H9 (cell line): ENCODE results near the gene PHLDA3. TPM values are rescaled to one million over a fixed set of nuclear protein-coding genes. Genes with fewer than 3 reads are reported as not detected.
"Not testable (repeated sequence)": the region's sequence is repeated elsewhere in the genome, so short reads cannot be mapped to it uniquely, and the experiment has no call there.

Experiments used
- DNase-seq: peaks from one replicate; pipeline ENCODE4 v3.0.0-alpha.2; 2017
- H2AFZ ChIP-seq: one replicate; pipeline ENCODE4 v1.6.1; 2013; ENCODE audit warnings: mild to moderate bottlenecking, low read length, control low read depth, moderate library complexity
- H2AK5ac ChIP-seq: 2 replicates; pipeline ENCODE4 v1.6.1; 2013; ENCODE audit warnings: low read length, control low read depth, mixed read lengths; ENCODE audit not compliant: insufficient read length
- H2BK120ac ChIP-seq: one replicate; pipeline ENCODE4 v1.6.1; 2013; ENCODE audit warnings: low read depth, mild to moderate bottlenecking, low read length, control low read depth, inconsistent platforms; ENCODE audit not compliant: poor library complexity, severe bottlenecking
- H2BK12ac ChIP-seq: 2 replicates; pipeline ENCODE4 v1.6.1; 2013; ENCODE audit warnings: low read length, control low read depth, mixed read lengths, low read depth; ENCODE audit not compliant: insufficient read length
- H2BK15ac ChIP-seq: 2 replicates; pipeline ENCODE4 v1.6.1; 2013; ENCODE audit warnings: low read depth, low read length, control low read depth
- H2BK20ac ChIP-seq: one replicate; pipeline ENCODE4 v1.6.1; 2013; ENCODE audit warnings: low read depth, mild to moderate bottlenecking, low read length, control low read depth, inconsistent platforms; ENCODE audit not compliant: poor library complexity, severe bottlenecking
- H2BK5ac ChIP-seq: 2 replicates; pipeline ENCODE4 v1.6.1; 2013; ENCODE audit warnings: low read length, control low read depth, mixed read lengths; ENCODE audit not compliant: insufficient read length
- H3K14ac ChIP-seq: 2 replicates; pipeline ENCODE4 v1.6.1; 2013; ENCODE audit warnings: low read length, control low read depth; ENCODE audit not compliant: insufficient read depth
- H3K18ac ChIP-seq: 2 replicates; pipeline ENCODE4 v1.6.1; 2013; ENCODE audit warnings: low read depth, mild to moderate bottlenecking, mixed read lengths, low read length, control low read depth; ENCODE audit not compliant: insufficient read length
- H3K23ac ChIP-seq: 2 replicates; pipeline ENCODE4 v1.6.1; 2013; ENCODE audit warnings: low read length, control low read depth, mixed read lengths, low read depth; ENCODE audit not compliant: insufficient read length
- H3K23me2 ChIP-seq: 2 replicates; pipeline ENCODE4 v1.6.1; 2013; ENCODE audit warnings: low read depth, mild to moderate bottlenecking, mixed read lengths, low read length, control low read depth; ENCODE audit not compliant: insufficient read length, poor library complexity, severe bottlenecking
- H3K27ac ChIP-seq: 2 replicates; pipeline ENCODE4 v1.5.1; 2013; ENCODE audit warnings: low read length, control low read depth, mixed read lengths, low read depth; ENCODE audit not compliant: insufficient read length
- H3K27me3 ChIP-seq: 2 replicates; pipeline ENCODE4 v1.6.1; 2013; ENCODE audit warnings: low read length, control low read depth, inconsistent platforms; ENCODE audit not compliant: insufficient read depth
- H3K4ac ChIP-seq: 2 replicates; pipeline ENCODE4 v1.6.1; 2013; ENCODE audit warnings: low read depth, mild to moderate bottlenecking, control low read depth, inconsistent platforms, low read length, moderate library complexity
- H3K4me1 ChIP-seq: 2 replicates; pipeline ENCODE4 v1.6.1; 2013; ENCODE audit warnings: low read length, control low read depth, inconsistent platforms; ENCODE audit not compliant: insufficient read depth
- H3K4me2 ChIP-seq: 2 replicates; pipeline ENCODE4 v1.6.1; 2013; ENCODE audit warnings: low read length, control low read depth, mixed read lengths; ENCODE audit not compliant: insufficient read length, insufficient read depth
- H3K56ac ChIP-seq: 2 replicates; pipeline ENCODE4 v1.6.1; 2013; ENCODE audit warnings: low read depth, mild to moderate bottlenecking, mixed read lengths, low read length, control low read depth; ENCODE audit not compliant: insufficient read length
- H3K79me1 ChIP-seq: 2 replicates; pipeline ENCODE4 v1.6.1; 2013; ENCODE audit warnings: low read depth, mild to moderate bottlenecking, moderate library complexity, low read length, control low read depth, inconsistent platforms; ENCODE audit not compliant: insufficient read depth, poor library complexity, severe bottlenecking
- H3K79me2 ChIP-seq: 2 replicates; pipeline ENCODE4 v1.6.1; 2013; ENCODE audit warnings: low read length, control low read depth, inconsistent platforms; ENCODE audit not compliant: insufficient read depth
- H3K9ac ChIP-seq: 2 replicates; pipeline ENCODE4 v1.6.1; 2013; ENCODE audit warnings: low read length, control low read depth, mixed read lengths; ENCODE audit not compliant: insufficient read length; ENCODE audit errors: extremely low read depth
- H3K9me3 ChIP-seq: one replicate; pipeline ENCODE4 v1.6.1; 2013; ENCODE audit warnings: low read depth, low read length, inconsistent platforms; ENCODE audit not compliant: control insufficient read depth
- H3T11ph ChIP-seq: one replicate; pipeline ENCODE4 v1.6.1; 2013; ENCODE audit warnings: mild to moderate bottlenecking, low read length, control low read depth, inconsistent platforms
- H4K20me1 ChIP-seq: one replicate; pipeline ENCODE4 v1.6.1; 2013; ENCODE audit not compliant: control insufficient read depth, insufficient read length, insufficient read depth
- H4K5ac ChIP-seq: 2 replicates; pipeline ENCODE4 v1.6.1; 2013; ENCODE audit warnings: low read depth, mild to moderate bottlenecking, mixed read lengths, low read length, control low read depth; ENCODE audit not compliant: insufficient read length
- H4K8ac ChIP-seq: replicated peaks from 2 replicates; pipeline ENCODE4 v1.6.1; 2013; ENCODE audit warnings: low read length, control low read depth, mixed read lengths, low read depth; ENCODE audit not compliant: insufficient read length
- H4K91ac ChIP-seq: 2 replicates; pipeline ENCODE4 v1.6.1; 2013; ENCODE audit warnings: low read depth, mild to moderate bottlenecking, moderate library complexity, mixed read lengths, low read length, control low read depth; ENCODE audit not compliant: insufficient read length
- H3K27ac Mint-ChIP-seq, 3 experiments: 2 replicates in 2 of 3; 3 replicates in 1 of 3; pipeline ENCODE4 v1.8.0; 2020 to 2021; ENCODE audit warnings: mixed read lengths in 3 of 3, mild to moderate bottlenecking in 1 of 3, moderate library complexity in 1 of 3
- H3K27me3 Mint-ChIP-seq: 2 replicates; pipeline ENCODE4 v1.8.0; 2021; ENCODE audit warnings: low read depth, mild to moderate bottlenecking, moderate library complexity, mixed read lengths
- H3K36me3 Mint-ChIP-seq, 3 experiments: 2 replicates in 2 of 3; 3 replicates in 1 of 3; pipeline ENCODE4 v1.8.0; 2020 to 2021; ENCODE audit warnings: low read depth in 3 of 3, mixed read lengths in 3 of 3; ENCODE audit not compliant: insufficient read depth in 1 of 3
- H3K4me1 Mint-ChIP-seq, 2 experiments: 2 replicates each; pipeline ENCODE4 v1.8.0; 2020; ENCODE audit warnings: mixed read lengths in 2 of 2
- H3K4me3 Mint-ChIP-seq, 2 experiments: 2 replicates in 1 of 2; 3 replicates in 1 of 2; pipeline ENCODE4 v1.8.0; 2020 to 2021; ENCODE audit warnings: mild to moderate bottlenecking in 2 of 2, mixed read lengths in 2 of 2, moderate library complexity in 1 of 2
- H3K9me3 Mint-ChIP-seq, 2 experiments: 2 replicates in 1 of 2; 3 replicates in 1 of 2; pipeline ENCODE4 v1.8.0; 2020; ENCODE audit warnings: mild to moderate bottlenecking in 2 of 2, mixed read lengths in 2 of 2, moderate library complexity in 1 of 2
- WGBS: extraction: QIAGEN DNeasy Blood & Tissue Kit; methylation state at CpG from one replicate; pipeline ENCODE4 v1.1.7; 2013; ENCODE audit warnings: missing lambda C conversion rate, low lambda C conversion rate, mixed read lengths; ENCODE audit not compliant: insufficient read length; ENCODE audit errors: extremely low coverage; 5-methylcytosine and 5-hydroxymethylcytosine counted together
- total RNA-seq: library from RNA; stranded (reverse); gene quantifications from 2 replicates; pipeline ENCODE4 v1.2.1, GENCODE V29; 2021
- TF ChIP-seq, protein P1 (sequence below): fragments of 200-600 bp; sonication (generic); conservative IDR thresholded peaks from 3 replicates; pipeline ENCODE4 v1.8.0; 2021; ENCODE audit warnings: antibody characterized with exemption, mild to moderate bottlenecking

PHLDA3 gene
- total RNA-seq, 1 experiment from 2014 or later: 53.9 TPM

DNA sequence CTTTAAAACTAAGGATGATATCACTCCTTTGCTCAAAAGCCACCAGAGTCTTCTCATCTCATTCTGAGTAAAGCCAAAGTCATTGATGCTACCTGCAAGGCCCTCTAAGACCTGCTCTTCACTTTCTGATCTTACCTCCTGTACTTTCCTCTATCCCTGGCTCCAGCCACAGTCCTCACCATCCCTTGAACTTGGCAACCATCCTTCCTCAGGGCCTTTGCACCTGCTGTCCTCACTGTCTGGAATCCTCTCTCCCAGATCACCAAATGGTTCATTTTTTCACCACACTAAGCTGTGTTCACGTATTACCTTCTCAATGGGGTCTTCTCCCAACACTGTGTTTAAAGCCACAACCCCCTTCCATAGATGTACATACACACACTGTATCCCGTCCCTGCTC, 4.3 kb upstream of the PHLDA3 start:
- Histone ChIP-seq H4K5ac (no peak overlapping the region), H2BK12ac (no peak overlapping the region), H4K20me1 (no peaks in the 10 kb centered on the region), H2AFZ (no peak overlapping the region), H3K79me2 (no peaks in the 10 kb centered on the region), H2BK5ac (no peak overlapping the region), H3K9me3 (no peaks in the 10 kb centered on the region), H3K9ac (no peak overlapping the region), H3K4me2 (no peak overlapping the region), H4K91ac (no peak overlapping the region), H3K79me1 (no peaks in the 10 kb centered on the region), H2BK15ac (no peak overlapping the region), H3K27ac (no peak overlapping the region), H3K18ac (no peak overlapping the region), H3K27me3 (peaks cover 2% of the 10 kb centered on the region; the same call in 1 of the 2 replicates), H3K4me1 (no peaks in the 10 kb centered on the region), H3K14ac (no peak overlapping the region), H2AK5ac (no peak overlapping the region), H3K56ac (no peak overlapping the region), H2BK120ac (no peak overlapping the region), H3K23me2 (peaks cover 9% of the 10 kb centered on the region), H3T11ph (no peak overlapping the region), H3K4ac (no peak overlapping the region), H2BK20ac (no peak overlapping the region), H4K8ac (no peak overlapping the region), H3K23ac (no peak overlapping the region)
- no peak for DNase-seq
- TF ChIP-seq, protein P1, sequence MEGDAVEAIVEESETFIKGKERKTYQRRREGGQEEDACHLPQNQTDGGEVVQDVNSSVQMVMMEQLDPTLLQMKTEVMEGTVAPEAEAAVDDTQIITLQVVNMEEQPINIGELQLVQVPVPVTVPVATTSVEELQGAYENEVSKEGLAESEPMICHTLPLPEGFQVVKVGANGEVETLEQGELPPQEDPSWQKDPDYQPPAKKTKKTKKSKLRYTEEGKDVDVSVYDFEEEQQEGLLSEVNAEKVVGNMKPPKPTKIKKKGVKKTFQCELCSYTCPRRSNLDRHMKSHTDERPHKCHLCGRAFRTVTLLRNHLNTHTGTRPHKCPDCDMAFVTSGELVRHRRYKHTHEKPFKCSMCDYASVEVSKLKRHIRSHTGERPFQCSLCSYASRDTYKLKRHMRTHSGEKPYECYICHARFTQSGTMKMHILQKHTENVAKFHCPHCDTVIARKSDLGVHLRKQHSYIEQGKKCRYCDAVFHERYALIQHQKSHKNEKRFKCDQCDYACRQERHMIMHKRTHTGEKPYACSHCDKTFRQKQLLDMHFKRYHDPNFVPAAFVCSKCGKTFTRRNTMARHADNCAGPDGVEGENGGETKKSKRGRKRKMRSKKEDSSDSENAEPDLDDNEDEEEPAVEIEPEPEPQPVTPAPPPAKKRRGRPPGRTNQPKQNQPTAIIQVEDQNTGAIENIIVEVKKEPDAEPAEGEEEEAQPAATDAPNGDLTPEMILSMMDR: no peak
- Mint-ChIP-seq H3K9me3 (no peaks in the 10 kb centered on the region), H3K27ac (no peak overlapping the region), H3K36me3 (no peaks in the 10 kb centered on the region; a peak in 1 of 7 replicates), H3K4me3 (no peak overlapping the region), H3K4me1 (peaks cover 19 to 22% of the 10 kb centered on the region in 2 experiments), H3K27me3 (peaks cover 58% of the 10 kb centered on the region)
- no CpG with 5 or more reads among the region's 2 CpGs for WGBS

DNA sequence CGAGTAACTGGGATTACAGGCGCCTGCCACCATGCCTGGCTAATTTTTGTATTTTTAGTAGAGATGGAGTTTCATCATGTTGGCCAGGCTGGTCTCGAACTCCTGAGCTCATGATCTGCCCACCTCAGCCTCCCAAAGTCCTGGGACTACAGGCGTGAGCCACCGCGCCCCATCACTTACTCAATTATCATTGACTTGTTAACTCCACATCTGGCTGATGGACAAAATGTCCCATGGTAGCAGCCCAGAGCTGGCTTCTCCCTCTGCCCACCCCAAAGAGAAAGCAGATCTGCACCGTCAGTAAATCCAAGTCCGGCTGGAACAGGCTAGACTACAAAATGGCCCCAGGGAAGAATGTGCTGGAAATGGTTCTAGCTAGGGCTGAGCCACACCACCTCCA, 3.3 kb upstream of the PHLDA3 start:
- peaks cover 19% of the 10 kb centered on the region for H3K23me2 ChIP-seq
- H3K4me1 Mint-ChIP-seq: peaks cover 26% of the 10 kb centered on the region in 2 experiments
- H4K20me1 ChIP-seq, H3K4me2 ChIP-seq, H2BK20ac ChIP-seq, H3K56ac ChIP-seq, H2BK15ac ChIP-seq, H3K23ac ChIP-seq, H4K8ac ChIP-seq, H3K27ac Mint-ChIP-seq, H3K79me1 ChIP-seq, H3K9me3 ChIP-seq, H3K9me3 Mint-ChIP-seq, H3K36me3 Mint-ChIP-seq, H3T11ph ChIP-seq, H4K91ac ChIP-seq, H3K79me2 ChIP-seq, H3K27me3 ChIP-seq, H3K4me3 Mint-ChIP-seq, H2BK5ac ChIP-seq, H3K4me1 ChIP-seq, H2AFZ ChIP-seq, H3K14ac ChIP-seq, H3K4ac ChIP-seq, H3K27ac ChIP-seq, H2BK12ac ChIP-seq, H4K5ac ChIP-seq, H2AK5ac ChIP-seq, H2BK120ac ChIP-seq, DNase-seq, H3K18ac ChIP-seq, H3K9ac ChIP-seq: not testable (repeated sequence)
- H3K27me3 Mint-ChIP-seq: peaks cover 56% of the 10 kb centered on the region
- no CpG with 5 or more reads among the region's 8 CpGs for WGBS
